Thyroid gland (tissue), 4 donors: ENCODE results near the gene PPP4R2. TPM values are rescaled to one million over a fixed set of nuclear protein-coding genes. Genes with fewer than 3 reads are reported as not detected.

ENCODE experiments used
- DNase-seq, 2 donors: peaks; one replicate each; pipeline ENCODE4 v3.0.0-alpha.2; 2019
- H3K27ac ChIP-seq, 3 donors: fragments of 200-600 bp; sonication (generic); 1 replicate in 2 of 3; 2 replicates in 1 of 3; pipeline ENCODE4 v1.5.1; 2016 to 2019; ENCODE audit warnings: mild to moderate bottlenecking in 1 of 3, moderate library complexity in 1 of 3
- H3K27me3 ChIP-seq: fragments of 200-600 bp; sonication (generic); one replicate; pipeline ENCODE4 v1.5.1; 2019
- H3K36me3 ChIP-seq, 2 donors: fragments of 200-600 bp; sonication (generic); one replicate each; pipeline ENCODE4 v1.5.1; 2016 to 2019
- H3K4me1 ChIP-seq, 2 donors: fragments of 200-600 bp; sonication (generic); one replicate each; pipeline ENCODE4 v1.5.1; 2017 to 2019
- H3K4me3 ChIP-seq, 3 donors: fragments of 200-600 bp; sonication (generic); replicated peaks in 1 of 3; 1 replicate in 2 of 3; 2 replicates in 1 of 3; pipeline ENCODE4 v1.5.1; 2016; ENCODE audit warnings: mild to moderate bottlenecking in 1 of 3
- H3K9me3 ChIP-seq: fragments of 200-600 bp; sonication (generic); one replicate; pipeline ENCODE4 v1.5.1; 2017
- CTCF ChIP-seq, 6 experiments: fragments of 200-600 bp in 3 of 6; fragments of 450-650 bp in 3 of 6; sonication (generic) in 3 of 6; IDR thresholded peaks; one replicate each; pipeline ENCODE4 v1.5.1; 2016 to 2019; ENCODE audit warnings: antibody characterized with exemption in 6 of 6, mild to moderate bottlenecking in 2 of 6, inconsistent platforms in 1 of 6, moderate library complexity in 1 of 6
- POLR2A ChIP-seq, 2 donors: fragments of 450-650 bp; IDR thresholded peaks; one replicate each; pipeline ENCODE4 v1.6.1; 2017; ENCODE audit warnings: antibody characterized with exemption in 2 of 2, mild to moderate bottlenecking in 2 of 2, moderate library complexity in 1 of 2
- WGBS, 2 donors: methylation state at CpG; one replicate each; pipeline ENCODE4 v1.1.5; 2017; 5-methylcytosine and 5-hydroxymethylcytosine counted together
- intact Hi-C: fragments of 100-400 bp; cut with DNase I; formaldehyde crosslinking; loops from one replicate; pipeline ENCODE4 v1.15.1; 2023
- total RNA-seq, 4 donors: library from RNA; depleted of rRNA; stranded (reverse); fragments of >200 nt; gene quantifications; one replicate each; pipeline ENCODE4 v1.2.3, GENCODE V29; 2016

Gene PPP4R2, protein sequence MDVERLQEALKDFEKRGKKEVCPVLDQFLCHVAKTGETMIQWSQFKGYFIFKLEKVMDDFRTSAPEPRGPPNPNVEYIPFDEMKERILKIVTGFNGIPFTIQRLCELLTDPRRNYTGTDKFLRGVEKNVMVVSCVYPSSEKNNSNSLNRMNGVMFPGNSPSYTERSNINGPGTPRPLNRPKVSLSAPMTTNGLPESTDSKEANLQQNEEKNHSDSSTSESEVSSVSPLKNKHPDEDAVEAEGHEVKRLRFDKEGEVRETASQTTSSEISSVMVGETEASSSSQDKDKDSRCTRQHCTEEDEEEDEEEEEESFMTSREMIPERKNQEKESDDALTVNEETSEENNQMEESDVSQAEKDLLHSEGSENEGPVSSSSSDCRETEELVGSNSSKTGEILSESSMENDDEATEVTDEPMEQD
- 10 to 100 TPM; 51.5 to 71.3 (median 66.0) TPM for total RNA-seq

GRCh38 chr3:72996473-72997333 is at the start of gene PPP4R2:
Gene PPP4R2, plus strand, starts transcription at chr3:72996811. Its CDS starts 227 bp downstream, at chr3:72997038.
- intact Hi-C loops, result loop anchor here (10.0 kb wide), 1 partner anchor 52 kb away; no protein-coding TSS in a partner anchor
- peak; percentile 85 for DNase-seq
- Histone ChIP-seq H3K4me3 (peak within 1 kb of the TSS; percentile 72 to 97 (median 88)), H3K36me3 (no peaks in the 10 kb centered on the region), H3K9me3 (no peaks in the 10 kb centered on the region), H3K27me3 (no peaks in the 10 kb centered on the region), H3K27ac (peak within 1 kb of the TSS; percentile 96 to 99 (median 98)), H3K4me1 (peaks cover 29 to 34% of the 10 kb centered on the region in 2 donors)
- TF ChIP-seq POLR2A (IDR thresholded peaks at IDR 0.05), result peak; percentile 60 to 90
- no peak for TF ChIP-seq CTCF (IDR thresholded peaks at IDR 0.05)
- WGBS, 2 donors, result 2 to 3% methylated on average over 38 to 47 of the region's 75 CpGs

- WGBS, 2 donors, result 90 to 93% methylated on average over 8 of the region's 8 CpGs
Measured at GRCh38 chr3:72947715-72948490, 48.7 kb upstream of the PPP4R2 start.

GRCh38 chr3:72949016-72949415 is 47.6 kb upstream of the PPP4R2 start:
- TF ChIP-seq POLR2A (IDR thresholded peaks at IDR 0.05) (no peak), CTCF (IDR thresholded peaks at IDR 0.05) (no peak)
- no peak for DNase-seq
- Histone ChIP-seq H3K9me3 (no peaks in the 10 kb centered on the region), H3K27me3 (no peaks in the 10 kb centered on the region), H3K4me1 (peaks cover 0 to 10% of the 10 kb centered on the region in 2 donors), H3K27ac (no peak overlapping the region), H3K36me3 (no peaks in the 10 kb centered on the region), H3K4me3 (no peak overlapping the region)
- intact Hi-C loops, result loop anchor here (10.0 kb wide), 1 partner anchor 46 kb away; the partner anchor contains the start of gene PPP4R2
- WGBS, 2 donors, result 96 to 98% methylated on average over 4 of the region's 4 CpGs

More at GRCh38 chr3:72947715-72948490, 48.7 kb upstream of the PPP4R2 start:
- Histone ChIP-seq H3K27me3 (no peaks in the 10 kb centered on the region), H3K4me3 (no peak overlapping the region), H3K9me3 (no peaks in the 10 kb centered on the region), H3K36me3 (no peaks in the 10 kb centered on the region), H3K4me1 (peaks cover 0 to 10% of the 10 kb centered on the region in 2 donors), H3K27ac (no peak overlapping the region)
- intact Hi-C loops, result loop anchor here (10.0 kb wide), 1 partner anchor 47 kb away; the partner anchor contains the start of gene PPP4R2
- TF ChIP-seq CTCF (IDR thresholded peaks at IDR 0.05) (no peak), POLR2A (IDR thresholded peaks at IDR 0.05) (no peak)
- DNase-seq, result no peak

DNA sequence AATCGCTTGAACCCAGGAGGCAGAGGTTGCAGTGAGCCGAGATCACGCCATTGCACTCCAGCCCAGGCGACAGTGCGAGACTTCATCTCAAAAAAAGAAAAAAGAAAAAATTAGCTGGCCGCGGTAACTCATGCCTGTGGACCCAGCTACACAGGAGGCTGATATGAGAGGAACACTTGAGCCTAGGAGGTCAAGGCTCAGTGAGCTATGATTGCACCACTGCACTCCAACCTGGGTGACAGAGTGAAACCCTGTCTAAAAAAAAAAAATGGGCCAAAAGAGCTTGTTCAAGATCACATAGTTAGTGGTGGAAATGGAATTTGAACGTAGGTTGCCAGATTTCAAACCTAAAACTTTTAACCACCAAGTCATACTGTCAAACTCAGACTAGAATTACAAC is 46.2 kb upstream of the PPP4R2 start:
- H3K27ac ChIP-seq, result peak overlapping the region in 1 of 3 donors; percentile 60
- no peak for TF ChIP-seq CTCF (IDR thresholded peaks at IDR 0.05)
- TF ChIP-seq POLR2A (IDR thresholded peaks at IDR 0.05), result no peak
- H3K9me3 ChIP-seq, result no peaks in the 10 kb centered on the region
- peak; percentile 68 to 76 for DNase-seq
- H3K4me3 ChIP-seq, result no peak overlapping the region
- WGBS, 2 donors, result 34 to 51% methylated on average over 8 of the region's 8 CpGs
- H3K4me1 ChIP-seq, result peaks cover 0 to 10% of the 10 kb centered on the region in 2 donors
- no peaks in the 10 kb centered on the region for H3K36me3 ChIP-seq
- intact Hi-C loops, result no loop called here
- H3K27me3 ChIP-seq, result no peaks in the 10 kb centered on the region
